Left ventricle myocardium inferior (tissue), 1 donor: ENCODE measurements around the gene IL19. TPM values are rescaled to one million over a fixed set of nuclear protein-coding genes. Genes with fewer than 3 reads are reported as not detected.

ENCODE experiments used
- DNase-seq: peaks from one replicate; pipeline ENCODE4 v3.0.0-alpha.2; 2020
- H3K27ac ChIP-seq: fragments of 200-600 bp; replicated peaks from 2 replicates; pipeline ENCODE4 v1.8.0; 2021
- H3K27me3 ChIP-seq: fragments of 200-600 bp; 2 replicates; pipeline ENCODE4 v1.8.0; 2021; ENCODE audit warnings: low read depth
- H3K36me3 ChIP-seq: fragments of 200-600 bp; 2 replicates; pipeline ENCODE4 v1.8.0; 2021
- H3K4me1 ChIP-seq: fragments of 200-600 bp; 2 replicates; pipeline ENCODE4 v1.8.0; 2021
- H3K4me3 ChIP-seq: fragments of 200-600 bp; 2 replicates; pipeline ENCODE4 v1.8.0; 2021; ENCODE audit warnings: mild to moderate bottlenecking, moderate library complexity
- H3K9me3 ChIP-seq: fragments of 200-600 bp; replicated peaks from 2 replicates; pipeline ENCODE4 v1.8.0; 2021
- CTCF ChIP-seq: fragments of 200-600 bp; IDR thresholded peaks from 2 replicates; pipeline ENCODE4 v1.8.0; 2021; ENCODE audit warnings: antibody characterized with exemption, mild to moderate bottlenecking, borderline replicate concordance
- intact Hi-C: fragments of 100-400 bp; cut with micrococcal nuclease; formaldehyde crosslinking; loops from one replicate; pipeline ENCODE4 v1.11.0; 2022
- total RNA-seq: library from RNA; stranded (reverse); fragmentation: NEBNext Ultra II Directional; extraction: Animal tissue kit (Norgen Biotek cat#: 25700); gene quantifications from one replicate; pipeline ENCODE4 v1.2.1, GENCODE V29; 2021
- donor health status: DM: no; HTN: yes; CAD: no; lungs with severe emphysema.

The IL19 gene
- total RNA-seq, 1 donor from 2014 or later: not detected

DNA sequence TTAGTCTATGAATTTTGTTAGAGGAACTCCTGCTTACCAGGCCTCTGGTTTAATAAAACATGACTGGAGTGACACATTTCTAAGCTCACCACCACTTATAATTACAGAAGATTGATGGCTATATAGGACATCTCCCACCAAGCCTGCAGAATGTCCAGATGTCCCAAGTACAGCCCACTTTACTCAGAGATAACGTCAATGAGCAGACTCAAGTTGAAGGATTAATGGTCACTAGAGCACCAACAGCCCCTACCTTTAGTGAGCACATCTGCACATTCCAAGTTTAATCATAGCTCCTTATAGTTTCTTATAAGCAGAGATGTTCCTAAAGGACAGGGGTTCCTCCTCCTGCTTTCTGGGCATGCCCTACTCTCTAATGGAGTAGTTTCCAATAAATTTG is 57.5 kb downstream of the IL19 start:
- no peak for DNase-seq
- TF ChIP-seq CTCF: no peak
- Histone ChIP-seq H3K27ac (no peak overlapping the region), H3K36me3 (no peaks in the 10 kb centered on the region), H3K4me1 (peaks cover 10% of the 10 kb centered on the region), H3K4me3 (no peak overlapping the region), H3K27me3 (peaks cover 19% of the 10 kb centered on the region), H3K9me3 (no peaks in the 10 kb centered on the region)
- intact Hi-C loops: no loop called here

- intact Hi-C loops: no loop called here
- no peaks in the 10 kb centered on the region for H3K36me3 ChIP-seq
- no peak overlapping the region for H3K27ac ChIP-seq
- H3K4me3 ChIP-seq: no peak overlapping the region
- H3K4me1 ChIP-seq: peaks cover 5% of the 10 kb centered on the region
- TF ChIP-seq CTCF: no peak
- H3K9me3 ChIP-seq: no peaks in the 10 kb centered on the region
- H3K27me3 ChIP-seq: peaks cover 19% of the 10 kb centered on the region
- DNase-seq: no peak
Observed at GRCh38 chr1:206828765-206829164, 58.2 kb downstream of the IL19 start.

DNA sequence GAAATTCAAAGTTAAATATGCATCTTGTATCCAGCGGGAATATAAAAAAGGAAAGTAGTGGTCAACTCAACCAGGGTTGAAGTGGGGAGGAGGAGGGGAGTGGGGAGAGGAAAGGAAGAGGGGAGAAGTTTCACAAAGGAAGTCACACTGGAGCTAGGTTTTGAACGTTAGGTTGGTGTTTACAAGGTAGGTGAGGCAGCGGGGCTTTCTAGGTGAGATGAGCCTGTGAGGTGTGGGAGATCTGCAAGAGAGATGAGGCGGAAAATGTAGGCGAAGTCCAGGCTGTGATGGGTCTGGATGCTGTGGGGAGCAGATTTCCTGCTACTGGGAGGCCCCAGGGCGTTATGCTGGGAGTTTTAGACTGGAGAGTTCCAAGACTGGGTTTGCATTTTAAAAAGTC is 58.7 kb downstream of the IL19 start:
- H3K9me3 ChIP-seq: no peaks in the 10 kb centered on the region
- TF ChIP-seq CTCF: no peak
- H3K4me1 ChIP-seq: no peaks in the 10 kb centered on the region
- DNase-seq: no peak
- intact Hi-C loops: no loop called here
- H3K27me3 ChIP-seq: peaks cover 22% of the 10 kb centered on the region
- H3K36me3 ChIP-seq: no peaks in the 10 kb centered on the region
- no peak overlapping the region for H3K27ac ChIP-seq
- H3K4me3 ChIP-seq: no peak overlapping the region

DNA sequence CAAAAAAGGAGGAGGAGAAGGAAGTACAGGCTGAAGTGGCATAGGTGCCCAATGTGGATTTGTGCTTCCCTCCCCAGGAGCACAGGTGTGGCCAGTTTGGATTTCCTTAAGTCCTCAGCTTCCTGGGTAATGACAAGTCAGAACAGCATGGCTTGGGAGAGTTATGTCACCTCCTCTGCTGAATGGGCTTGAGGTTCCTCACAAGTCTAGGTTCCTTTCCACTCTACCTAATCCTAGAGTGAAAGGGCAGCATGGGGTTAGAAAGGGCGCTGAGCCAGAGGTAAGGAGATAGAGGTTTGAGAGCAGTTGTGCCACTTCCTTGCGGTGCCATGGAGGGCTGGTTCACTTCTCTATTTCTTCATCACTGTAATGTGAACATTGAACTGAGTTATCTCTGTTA is 59.3 kb downstream of the IL19 start:
- peaks cover 28% of the 10 kb centered on the region for H3K27me3 ChIP-seq
- intact Hi-C loops: no loop called here
- TF ChIP-seq CTCF: no peak

GRCh38 chr1:206831650-206832049 is 61.1 kb downstream of the IL19 start:
- H3K4me3 ChIP-seq: no peak overlapping the region

More for the DNA sequence above, 59.3 kb downstream of the IL19 start:
- H3K36me3 ChIP-seq: no peaks in the 10 kb centered on the region
- no peak overlapping the region for H3K27ac ChIP-seq
- H3K4me3 ChIP-seq: no peak overlapping the region
- DNase-seq: no peak
- H3K4me1 ChIP-seq: no peaks in the 10 kb centered on the region
- no peaks in the 10 kb centered on the region for H3K9me3 ChIP-seq

More at GRCh38 chr1:206831650-206832049, 61.1 kb downstream of the IL19 start:
- intact Hi-C loops: no loop called here
- Histone ChIP-seq H3K4me1 (no peaks in the 10 kb centered on the region), H3K27me3 (peaks cover 45% of the 10 kb centered on the region), H3K9me3 (no peaks in the 10 kb centered on the region), H3K36me3 (no peaks in the 10 kb centered on the region), H3K27ac (no peak overlapping the region)
- TF ChIP-seq CTCF: no peak
- no peak for DNase-seq
